Esophagus muscularis mucosa (tissue), 4 donors: ENCODE data around the gene SYMPK.

Experiments used
- EP300 ChIP-seq: sonication (generic); formaldehyde crosslinking; IDR thresholded peaks from one replicate; pipeline ENCODE4 v1.6.1; 2017; ENCODE audit warnings: antibody characterized with exemption
- POLR2A ChIP-seq: fragments of 450-650 bp; IDR thresholded peaks from one replicate; pipeline ENCODE4 v1.6.1; 2017; ENCODE audit warnings: antibody characterized with exemption, moderate library complexity, mild to moderate bottlenecking, low read depth
- POLR2AphosphoS5 ChIP-seq, 2 donors: sonication (generic); formaldehyde crosslinking; IDR thresholded peaks; one replicate each; pipeline ENCODE4 v1.6.1; 2017; ENCODE audit warnings: antibody characterized with exemption in 2 of 2
- TF ChIP-seq, protein P1 (sequence below), 3 experiments: fragments of 200-600 bp in 2 of 3; fragments of 450-650 bp in 1 of 3; sonication (generic) in 2 of 3; IDR thresholded peaks; one replicate each; pipeline ENCODE4 v1.5.1; 2017 to 2019; ENCODE audit warnings: antibody characterized with exemption in 3 of 3, mild to moderate bottlenecking in 2 of 3, moderate library complexity in 1 of 3

- TF ChIP-seq, protein P1, sequence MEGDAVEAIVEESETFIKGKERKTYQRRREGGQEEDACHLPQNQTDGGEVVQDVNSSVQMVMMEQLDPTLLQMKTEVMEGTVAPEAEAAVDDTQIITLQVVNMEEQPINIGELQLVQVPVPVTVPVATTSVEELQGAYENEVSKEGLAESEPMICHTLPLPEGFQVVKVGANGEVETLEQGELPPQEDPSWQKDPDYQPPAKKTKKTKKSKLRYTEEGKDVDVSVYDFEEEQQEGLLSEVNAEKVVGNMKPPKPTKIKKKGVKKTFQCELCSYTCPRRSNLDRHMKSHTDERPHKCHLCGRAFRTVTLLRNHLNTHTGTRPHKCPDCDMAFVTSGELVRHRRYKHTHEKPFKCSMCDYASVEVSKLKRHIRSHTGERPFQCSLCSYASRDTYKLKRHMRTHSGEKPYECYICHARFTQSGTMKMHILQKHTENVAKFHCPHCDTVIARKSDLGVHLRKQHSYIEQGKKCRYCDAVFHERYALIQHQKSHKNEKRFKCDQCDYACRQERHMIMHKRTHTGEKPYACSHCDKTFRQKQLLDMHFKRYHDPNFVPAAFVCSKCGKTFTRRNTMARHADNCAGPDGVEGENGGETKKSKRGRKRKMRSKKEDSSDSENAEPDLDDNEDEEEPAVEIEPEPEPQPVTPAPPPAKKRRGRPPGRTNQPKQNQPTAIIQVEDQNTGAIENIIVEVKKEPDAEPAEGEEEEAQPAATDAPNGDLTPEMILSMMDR (IDR thresholded peaks at IDR 0.05), result no peak
- TF ChIP-seq POLR2AphosphoS5 (IDR thresholded peaks at IDR 0.05) (no peak), POLR2A (no peak), EP300 (no peak)
These were observed 41.4 kb downstream of the SYMPK start for GRCh38 chr19:45821570-45821969.
